Left hindlimb (tissue), 1 donor: ENCODE results near the gene SNX19.
A peak's percentile ranks its signal among the peaks of the same experiment; 100 is the strongest.

Experiments
- DNase-seq: peaks from one replicate; pipeline ENCODE4 v3.0.0-alpha.2; 2018

Gene SNX19

GRCh38 chr11:130839981-130840666, 76.2 kb downstream of the SNX19 start:
- DNase-seq, result peak; percentile 64

DNA sequence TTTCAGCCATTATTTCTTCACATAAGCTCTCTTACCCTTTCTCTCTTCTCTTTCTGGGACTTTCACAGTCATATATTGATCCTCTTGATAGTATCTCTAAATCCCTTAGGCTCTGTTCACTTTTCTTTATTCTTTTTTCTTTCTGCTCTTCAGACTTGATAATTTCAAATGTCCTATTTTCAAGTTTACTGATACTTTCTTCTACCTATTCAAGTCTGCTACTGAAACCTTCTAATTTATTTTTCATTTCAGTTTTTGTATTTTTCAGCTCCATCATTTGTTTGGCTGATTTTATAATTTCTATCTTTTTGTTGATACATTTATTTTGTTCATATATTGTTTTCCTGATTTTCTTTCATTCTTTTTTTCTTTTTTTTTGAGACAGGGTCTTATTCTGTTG, 79.1 kb downstream of the SNX19 start:
- no peak for DNase-seq

DNA sequence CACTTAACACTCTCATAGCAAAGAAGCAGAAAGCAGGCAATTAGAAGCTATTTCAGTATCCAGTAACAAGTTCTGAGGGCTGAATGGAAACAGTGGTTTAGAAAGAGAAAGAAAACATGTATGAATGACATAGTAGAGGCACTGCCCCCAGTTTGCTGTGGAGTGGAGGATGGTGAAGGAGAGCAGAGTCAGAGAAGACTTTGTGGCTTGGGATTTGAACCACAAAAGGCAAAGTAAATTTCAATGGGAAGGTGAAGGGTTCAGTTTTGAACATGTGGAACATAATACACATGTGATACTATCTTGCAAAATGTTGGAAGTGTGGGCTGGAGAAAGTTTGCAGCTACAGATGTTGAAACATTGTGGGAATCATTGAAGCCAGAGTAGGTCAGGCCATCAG, 81.4 kb downstream of the SNX19 start:
- no peak for DNase-seq

GRCh38 chr11:130832566-130833425, 83.5 kb downstream of the SNX19 start:
- DNase-seq, result no peak

- no peak for DNase-seq
Measured at GRCh38 chr11:130831976-130832375, 84.3 kb downstream of the SNX19 start.

DNA sequence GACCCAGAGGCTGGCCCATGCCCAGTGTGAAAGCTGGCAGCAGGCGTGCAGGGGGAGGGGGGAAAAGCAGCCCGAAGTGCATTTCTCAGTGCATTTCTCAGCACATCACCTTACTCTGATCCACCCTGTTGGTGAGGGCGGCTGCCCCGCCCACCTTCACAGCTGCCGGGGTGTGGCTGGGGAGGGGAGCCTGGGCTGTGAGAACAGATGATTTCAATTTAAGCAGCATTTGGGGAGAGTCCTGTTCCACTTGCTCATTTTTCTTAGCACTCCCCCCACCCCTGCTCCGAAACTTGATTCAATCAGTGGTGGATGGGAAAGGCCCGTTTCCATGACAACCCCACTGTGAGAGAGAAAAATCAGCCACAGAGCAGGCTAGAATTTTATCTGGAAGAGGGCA, 84.8 kb downstream of the SNX19 start:
- DNase-seq, result peak; percentile 86

DNA sequence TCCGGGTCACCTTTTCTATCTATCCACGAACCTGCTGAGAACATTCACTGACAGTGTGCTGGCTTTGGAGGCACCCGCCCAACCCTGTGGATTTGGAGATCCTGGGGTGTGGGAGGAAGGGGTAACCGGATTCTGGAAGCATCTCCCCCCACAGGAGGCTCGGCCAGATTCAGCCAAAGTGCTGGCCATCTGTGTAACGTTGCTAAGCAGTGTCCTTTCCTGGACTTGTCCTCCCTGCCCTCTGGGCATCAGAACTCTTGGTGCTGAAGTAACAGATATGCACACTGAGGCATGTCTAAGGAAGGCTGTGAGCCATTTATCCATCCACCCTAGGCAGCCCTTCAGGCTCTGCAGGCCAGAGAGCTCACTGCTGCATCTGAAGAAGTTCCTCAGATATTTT, 85.7 kb downstream of the SNX19 start:
- DNase-seq, result no peak

DNA sequence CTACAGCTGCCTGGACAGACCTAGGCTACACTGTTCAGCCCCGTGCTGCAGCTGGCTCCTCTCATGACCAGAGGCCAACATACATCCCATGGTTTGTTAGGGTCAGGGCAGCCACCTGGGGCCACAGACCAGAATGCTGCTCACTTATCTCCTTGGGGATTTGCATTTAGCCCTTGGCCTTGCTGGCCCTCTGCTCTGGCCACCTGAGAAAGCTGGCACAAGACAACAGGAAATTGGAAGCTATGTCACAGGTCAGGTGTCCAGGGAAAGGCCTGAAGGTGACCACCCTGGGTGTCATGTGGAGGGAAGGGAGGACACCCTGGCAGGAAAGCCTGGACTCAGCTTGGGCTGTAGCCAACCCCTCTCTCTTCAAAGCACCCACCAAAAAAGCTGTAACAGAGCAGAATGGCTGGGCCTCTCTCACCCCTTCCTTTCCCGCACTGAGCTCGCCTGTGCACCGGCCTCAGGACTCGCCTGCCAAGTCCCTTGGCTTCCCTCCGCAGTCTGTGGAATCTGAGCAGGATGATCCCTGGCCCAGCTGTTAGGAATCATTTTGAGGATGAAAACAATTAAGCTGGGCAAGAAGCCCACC, 86.3 kb downstream of the SNX19 start:
- DNase-seq, result peak; percentile 91

DNA sequence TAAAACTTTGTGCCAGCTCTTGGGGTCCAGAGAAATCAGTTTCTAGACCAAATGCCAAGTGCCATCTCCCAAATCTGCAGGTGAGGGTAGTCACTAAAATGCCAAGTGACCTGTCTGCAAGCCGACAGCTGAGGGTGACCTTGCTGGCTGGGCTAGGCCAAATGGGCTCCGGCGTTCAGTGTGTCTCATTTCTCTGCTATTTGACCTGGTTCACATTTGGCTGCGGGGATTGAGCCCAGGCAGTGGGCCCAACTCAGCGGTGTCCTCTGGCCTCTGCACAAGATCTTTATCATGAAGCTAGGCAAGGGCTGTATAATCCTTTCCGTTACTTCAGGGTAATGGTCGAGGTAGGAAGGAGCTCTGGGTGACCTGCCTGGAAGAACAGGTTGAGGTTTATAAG, 87.5 kb downstream of the SNX19 start:
- DNase-seq, result no peak

DNA sequence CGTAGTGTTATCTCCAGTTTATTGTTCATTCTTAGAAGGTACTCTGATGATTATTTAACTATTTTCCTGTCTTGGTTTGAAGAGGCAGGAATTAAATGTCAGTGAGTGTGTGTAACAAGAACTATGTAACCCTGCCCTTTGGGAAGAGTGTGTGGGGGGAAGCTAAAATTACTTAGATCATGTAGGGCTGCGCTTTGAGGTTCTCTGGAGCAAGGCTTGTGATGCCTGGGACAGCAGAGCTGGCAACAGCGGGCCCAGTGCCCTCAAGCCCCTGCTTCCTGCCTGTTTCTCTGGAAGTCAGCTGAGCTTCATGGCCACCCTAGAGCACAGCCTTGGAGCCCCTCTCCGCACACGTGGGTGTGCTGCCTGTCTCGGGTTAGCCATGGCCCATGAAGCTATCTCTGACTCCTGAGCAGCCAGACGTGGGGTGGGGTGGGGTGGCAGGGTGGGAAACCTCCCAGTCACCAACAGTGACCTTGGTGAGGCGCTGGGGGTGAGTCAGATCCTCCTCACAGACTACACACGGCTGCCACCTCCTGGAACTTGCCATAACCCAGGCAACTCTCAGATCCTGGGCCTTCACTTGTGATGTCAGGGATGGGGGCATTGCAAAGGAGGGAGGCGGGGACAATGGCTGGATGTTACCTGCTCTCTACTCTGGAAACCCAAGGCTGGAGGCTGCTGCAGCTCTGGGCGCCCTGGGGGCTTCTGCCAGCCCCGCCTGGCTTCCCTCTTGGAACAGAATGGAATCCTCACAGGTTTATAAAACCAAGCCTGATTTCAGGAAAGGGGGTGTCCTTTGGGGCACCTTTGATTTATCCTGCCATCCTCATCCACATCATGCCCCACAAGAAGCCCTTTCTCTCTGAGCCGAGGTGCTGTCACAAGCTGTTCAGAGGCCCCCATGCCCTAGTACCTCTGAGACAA, 88.6 kb downstream of the SNX19 start:
- peak; percentile 76 for DNase-seq

- DNase-seq, result no peak
Measured at GRCh38 chr11:130826572-130826971, 89.7 kb downstream of the SNX19 start.

- DNase-seq, result no peak
Measured at GRCh38 chr11:130825983-130826382, 90.3 kb downstream of the SNX19 start.

DNA sequence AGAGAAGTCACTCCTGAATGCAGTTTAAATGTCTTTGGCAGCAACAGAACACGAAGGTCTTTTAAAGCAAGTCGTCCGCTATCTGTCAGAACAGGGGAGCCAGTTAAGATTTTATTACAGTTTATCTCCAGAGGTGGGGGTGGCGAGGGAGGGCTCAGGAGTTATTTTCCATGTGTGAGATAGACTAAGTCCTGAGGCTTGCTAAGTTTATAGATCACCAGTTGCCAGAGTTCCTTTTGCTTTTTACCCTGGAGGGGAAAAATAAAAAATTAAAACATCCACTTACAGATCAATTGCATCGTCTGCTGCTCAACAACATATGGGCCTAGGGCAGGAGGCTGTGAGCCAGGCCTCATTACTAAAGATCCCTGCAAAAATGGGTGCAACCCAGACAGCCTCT, 90.7 kb downstream of the SNX19 start:
- DNase-seq, result no peak
